H1 (cell line): ENCODE measurements around the gene MCHR1. TPM values are rescaled to one million over a fixed set of nuclear protein-coding genes. Genes with fewer than 3 reads are reported as not detected.
"Not testable (repeated sequence)": the region's sequence is repeated elsewhere in the genome, so short reads cannot be mapped to it uniquely, and the experiment has no call there.

Experiments used
- CTCF ChIA-PET: fragments of 300-600 bp; sonication (Branson Sonifier 250); formaldehyde crosslinking; loops from one replicate; lab custom pipeline; 2021; ENCODE audit not compliant: partially characterized antibody; lab: Charles Lee
- POLR2A ChIA-PET: fragments of 300-600 bp; sonication (Branson Sonifier 250); formaldehyde crosslinking; loops from one replicate; lab custom pipeline; 2021; ENCODE audit warnings: inconsistent platforms; ENCODE audit not compliant: partially characterized antibody; lab: Charles Lee
- DNase-seq, 2 experiments: peaks; one replicate each; pipeline versions ENCODE4 v3.0.0 to v3.0.0-alpha.2; 2010 to 2022; ENCODE audit warnings: low spot score in 2 of 2, low read depth in 1 of 2, mixed read lengths in 1 of 2
- FAIRE-seq: peaks from 2 replicates; lab custom pipeline; 2011; peaks lifted over from hg19 to GRCh38; lab: Jason Lieb, UNC
- H2AFZ ChIP-seq: 2 replicates; pipeline ENCODE4 v1.8.1; 2012; ENCODE audit warnings: low read length, inconsistent platforms
- H2AK5ac ChIP-seq: 2 replicates; pipeline ENCODE4 v1.6.1; 2013; ENCODE audit warnings: low read depth, low read length
- H2BK120ac ChIP-seq: replicated peaks from 2 replicates; pipeline ENCODE3; 2013; ENCODE audit warnings: low read depth, low read length, inconsistent platforms
- H2BK12ac ChIP-seq: 2 replicates; pipeline ENCODE4 v1.6.1; 2013; ENCODE audit warnings: low read depth, low read length
- H2BK15ac ChIP-seq: 2 replicates; pipeline ENCODE4 v1.6.1; 2013; ENCODE audit warnings: low read length
- H2BK20ac ChIP-seq: 2 replicates; pipeline ENCODE4 v1.6.1; 2013; ENCODE audit warnings: low read length
- H2BK5ac ChIP-seq: 2 replicates; pipeline ENCODE4 v1.6.1; 2013; ENCODE audit warnings: low read depth, low read length
- H3K14ac ChIP-seq: 2 replicates; pipeline ENCODE4 v1.6.1; 2013; ENCODE audit warnings: inconsistent platforms; ENCODE audit not compliant: insufficient read length
- H3K18ac ChIP-seq: 2 replicates; pipeline ENCODE4 v1.6.1; 2013; ENCODE audit warnings: low read length; ENCODE audit errors: extremely low read depth
- H3K23ac ChIP-seq: 2 replicates; pipeline ENCODE4 v1.6.1; 2013; ENCODE audit warnings: inconsistent platforms; ENCODE audit not compliant: insufficient read length
- H3K23me2 ChIP-seq: 2 replicates; pipeline ENCODE4 v1.6.1; 2013; ENCODE audit warnings: low read depth, low read length
- H3K27ac ChIP-seq: 2 replicates; pipeline ENCODE4 v1.6.1; 2011; ENCODE audit warnings: low read depth, low read length, inconsistent platforms
- H3K27me3 ChIP-seq, 4 experiments: replicated peaks in 1 of 4; 1 replicate in 1 of 4; 2 replicates in 3 of 4; pipeline versions ENCODE4 v1.6.1 to v1.8.1; 2011 to 2013; ENCODE audit warnings: low read length in 3 of 4, mild to moderate bottlenecking in 3 of 4, inconsistent platforms in 2 of 4, mixed read lengths in 2 of 4, moderate library complexity in 1 of 4; ENCODE audit not compliant: control insufficient read depth in 3 of 4, insufficient read depth in 3 of 4; ENCODE audit errors: extremely low read depth in 1 of 4
- H3K36me3 ChIP-seq, 4 experiments: 2 replicates each; pipeline versions ENCODE4 v1.6.1 to v1.8.1; 2011 to 2013; ENCODE audit warnings: mild to moderate bottlenecking in 4 of 4, low read length in 3 of 4, moderate library complexity in 2 of 4, control low read depth in 1 of 4, inconsistent platforms in 1 of 4; ENCODE audit not compliant: insufficient read depth in 4 of 4, control insufficient read depth in 2 of 4
- H3K4ac ChIP-seq: replicated peaks from 2 replicates; pipeline ENCODE3; 2013; ENCODE audit warnings: low read length, low read depth, mixed read lengths, inconsistent platforms; ENCODE audit not compliant: insufficient read length
- H3K4me1 ChIP-seq, 4 experiments: replicated peaks in 1 of 4; 1 replicate in 1 of 4; 2 replicates in 3 of 4; pipeline versions ENCODE4 v1.6.1 to v1.8.1; 2011 to 2013; ENCODE audit warnings: low read length in 3 of 4, inconsistent platforms in 2 of 4, mixed read lengths in 1 of 4; ENCODE audit not compliant: insufficient read depth in 4 of 4, control insufficient read depth in 3 of 4
- H3K4me2 ChIP-seq, 2 experiments: 2 replicates each; pipeline versions ENCODE4 v1.6.1 to v1.8.1; 2011 to 2013; ENCODE audit warnings: low read depth in 2 of 2, low read length in 2 of 2, control low read depth in 1 of 2, inconsistent platforms in 1 of 2, mild to moderate bottlenecking in 1 of 2; ENCODE audit not compliant: insufficient read depth in 1 of 2
- H3K4me3 ChIP-seq, 4 experiments: fragments of 200-600, 300-600 bp in 1 of 4; sonication (generic), shearing (Covaris generic), sonication (Bioruptor Twin) in 1 of 4; 2 replicates each; pipeline versions ENCODE4 v1.5.1 to v1.8.1; 2011 to 2016; ENCODE audit warnings: low read length in 4 of 4, low read depth in 3 of 4, control low read depth in 2 of 4, inconsistent platforms in 2 of 4, mild to moderate bottlenecking in 2 of 4, mixed read lengths in 1 of 4, moderate library complexity in 1 of 4; ENCODE audit not compliant: insufficient read depth in 2 of 4; ENCODE audit errors: extremely low read depth in 1 of 4
- H3K56ac ChIP-seq: replicated peaks from 2 replicates; pipeline ENCODE3; 2013; ENCODE audit warnings: low read depth, mild to moderate bottlenecking, mixed read lengths, low read length, inconsistent platforms; ENCODE audit not compliant: insufficient read length
- H3K79me1 ChIP-seq: 2 replicates; pipeline ENCODE4 v1.6.1; 2013; ENCODE audit warnings: low read depth, low read length, control low read depth
- H3K79me2 ChIP-seq, 2 experiments: 2 replicates each; pipeline versions ENCODE4 v1.6.1 to v1.8.1; 2012 to 2013; ENCODE audit warnings: low read length in 2 of 2, mild to moderate bottlenecking in 2 of 2, inconsistent platforms in 1 of 2; ENCODE audit not compliant: insufficient read depth in 2 of 2, control insufficient read depth in 1 of 2
- H3K9ac ChIP-seq, 4 experiments: replicated peaks in 1 of 4; 1 replicate in 1 of 4; 2 replicates in 3 of 4; pipeline versions ENCODE4 v1.6.1 to v1.8.1; 2011 to 2013; ENCODE audit warnings: low read depth in 3 of 4, low read length in 3 of 4, control low read depth in 2 of 4, mild to moderate bottlenecking in 2 of 4, moderate library complexity in 2 of 4, inconsistent platforms in 1 of 4; ENCODE audit errors: extremely low read depth in 1 of 4
- H3K9me3 ChIP-seq, 2 experiments: 2 replicates each; pipeline versions ENCODE4 v1.6.1 to v1.8.1; 2012 to 2013; ENCODE audit warnings: mild to moderate bottlenecking in 2 of 2, moderate library complexity in 2 of 2, control low read depth in 1 of 2, inconsistent platforms in 1 of 2, low read depth in 1 of 2, low read length in 1 of 2, mixed read lengths in 1 of 2; ENCODE audit not compliant: insufficient read depth in 2 of 2
- H4K20me1 ChIP-seq, 2 experiments: replicated peaks in 1 of 2; 2 replicates each; pipeline versions ENCODE3 to v1.8.1; 2011 to 2013; ENCODE audit warnings: inconsistent platforms in 2 of 2, low read length in 2 of 2, mild to moderate bottlenecking in 1 of 2; ENCODE audit not compliant: insufficient read depth in 2 of 2, control insufficient read depth in 1 of 2
- H4K5ac ChIP-seq: 2 replicates; pipeline ENCODE4 v1.6.1; 2013; ENCODE audit warnings: low read length, low read depth, mixed read lengths, inconsistent platforms; ENCODE audit not compliant: insufficient read length
- H4K8ac ChIP-seq: 2 replicates; pipeline ENCODE4 v1.8.0; 2013; ENCODE audit warnings: mild to moderate bottlenecking, moderate library complexity, low read length, inconsistent platforms; ENCODE audit not compliant: insufficient read depth; ENCODE audit errors: extremely low read depth
- H4K91ac ChIP-seq: replicated peaks from 2 replicates; pipeline ENCODE3; 2013; ENCODE audit warnings: low read length, mixed read lengths, inconsistent platforms; ENCODE audit not compliant: insufficient read length
- WGBS, 2 experiments: shearing (Covaris generic) in 1 of 2; methylation state at CpG; one replicate each; pipeline versions ENCODE4 v1.1.6 to v1.1.7; 2013 to 2015; ENCODE audit warnings: low lambda C conversion rate in 2 of 2, mixed read lengths in 2 of 2, inconsistent platforms in 1 of 2, low coverage in 1 of 2, missing lambda C conversion rate in 1 of 2; ENCODE audit not compliant: insufficient replicate concordance in 2 of 2, insufficient coverage in 1 of 2, insufficient read length in 1 of 2; ENCODE audit errors: extremely low coverage in 1 of 2, missing lambda C conversion rate in 1 of 2; 5-methylcytosine and 5-hydroxymethylcytosine counted together
- polyA plus RNA-seq, 7 experiments: library from polyadenylated mRNA; depleted of rRNA in 3 of 7; stranded (reverse) in 5 of 7; unstranded in 2 of 7; fragments of >200 nt in 5 of 7; fragments of 200-250 nt in 2 of 7; gene quantifications; 1 replicate in 5 of 7; 2 replicates in 1 of 7; 4 replicates in 1 of 7; pipeline versions ENCODE4 v1.2.1 to v1.2.3, GENCODE V29; 2011 to 2013; ENCODE audit warnings: missing spikeins in 2 of 7, mixed read lengths in 2 of 7
- total RNA-seq: library from RNA; stranded (reverse); fragmentation: NEBNext Ultra II Directional; extraction: Animal tissue kit (Norgen Biotek cat#: 25700); gene quantifications from 2 replicates; pipeline ENCODE4 v1.2.1, GENCODE V29; 2021

Gene MCHR1
- total and polyA plus RNA-seq, 2 of the 8 experiments (the other 6 are each of a cell fraction or from before 2014, with no cell fraction given) = 0.91 to 7.6 TPM

DNA sequence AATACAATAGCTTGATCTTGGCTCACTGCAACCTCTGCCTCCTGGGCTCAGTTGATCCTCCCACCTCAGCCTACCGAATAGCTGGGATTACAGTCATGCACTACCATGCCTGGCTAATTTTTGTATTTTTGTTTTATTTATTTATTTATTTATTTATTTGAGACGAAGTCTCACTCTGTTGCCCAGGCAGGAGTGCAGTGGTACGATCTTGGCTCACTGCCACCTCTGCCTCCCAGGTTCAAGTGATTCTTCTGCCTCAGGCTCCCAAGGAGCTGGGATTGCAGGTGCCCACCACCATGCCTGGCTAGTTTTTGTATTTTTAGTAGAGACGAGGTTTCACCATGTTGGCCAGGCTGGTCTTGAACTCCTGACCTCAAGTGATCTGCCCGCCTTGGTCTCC lies 38.4 kb downstream of the MCHR1 start:
- H2AFZ ChIP-seq, H3K27ac ChIP-seq, H2BK120ac ChIP-seq, H3K4me3 ChIP-seq, H2BK20ac ChIP-seq, H4K91ac ChIP-seq, FAIRE-seq, H3K23ac ChIP-seq, H3K18ac ChIP-seq, H3K4ac ChIP-seq, H3K56ac ChIP-seq, DNase-seq, H3K4me2 ChIP-seq, H3K23me2 ChIP-seq, H3K36me3 ChIP-seq, H3K14ac ChIP-seq, H4K20me1 ChIP-seq, H2BK12ac ChIP-seq, H4K8ac ChIP-seq, H3K27me3 ChIP-seq, H2BK15ac ChIP-seq, H3K79me1 ChIP-seq, H3K9ac ChIP-seq, H3K9me3 ChIP-seq, H2BK5ac ChIP-seq, H2AK5ac ChIP-seq, H3K79me2 ChIP-seq, H4K5ac ChIP-seq: not testable (repeated sequence)
- ChIA-PET CTCF (interaction anchor here (1.9 to 3.1 kb wide), 2 partner anchors 11 to 35 kb away, joined by 6 to 9 read pairs; no protein-coding TSS in a partner anchor), POLR2A (interaction anchor here (0.6 kb wide), 1 partner anchor 36 kb away, joined by 3 read pairs; no protein-coding TSS in a partner anchor)
- peaks cover 2 to 16% (median 13%) of the 10 kb centered on the region in 4 experiments; a peak in 6 of 7 replicates for H3K4me1 ChIP-seq
- 92% methylated on average over 5 of the region's 5 CpGs; no CpG with 5 or more reads in 1 of the 2 experiments for WGBS, 2 experiments
